HG02588 (cell line): ENCODE measurements around the gene SEMA4F.
A peak's percentile ranks its signal among the peaks of the same experiment; 100 is the strongest.
"Not testable (repeated sequence)": the region's sequence is repeated elsewhere in the genome, so short reads cannot be mapped to it uniquely, and the experiment has no call there.

Source experiments
- ATAC-seq: cut with Tn5 transposase; IDR thresholded peaks from one replicate; pipeline ENCODE4 v1.9.1; 2021; ENCODE audit warnings: mild to moderate bottlenecking, moderate library complexity; ENCODE audit not compliant: unreplicated experiment

SEMA4F gene, protein sequence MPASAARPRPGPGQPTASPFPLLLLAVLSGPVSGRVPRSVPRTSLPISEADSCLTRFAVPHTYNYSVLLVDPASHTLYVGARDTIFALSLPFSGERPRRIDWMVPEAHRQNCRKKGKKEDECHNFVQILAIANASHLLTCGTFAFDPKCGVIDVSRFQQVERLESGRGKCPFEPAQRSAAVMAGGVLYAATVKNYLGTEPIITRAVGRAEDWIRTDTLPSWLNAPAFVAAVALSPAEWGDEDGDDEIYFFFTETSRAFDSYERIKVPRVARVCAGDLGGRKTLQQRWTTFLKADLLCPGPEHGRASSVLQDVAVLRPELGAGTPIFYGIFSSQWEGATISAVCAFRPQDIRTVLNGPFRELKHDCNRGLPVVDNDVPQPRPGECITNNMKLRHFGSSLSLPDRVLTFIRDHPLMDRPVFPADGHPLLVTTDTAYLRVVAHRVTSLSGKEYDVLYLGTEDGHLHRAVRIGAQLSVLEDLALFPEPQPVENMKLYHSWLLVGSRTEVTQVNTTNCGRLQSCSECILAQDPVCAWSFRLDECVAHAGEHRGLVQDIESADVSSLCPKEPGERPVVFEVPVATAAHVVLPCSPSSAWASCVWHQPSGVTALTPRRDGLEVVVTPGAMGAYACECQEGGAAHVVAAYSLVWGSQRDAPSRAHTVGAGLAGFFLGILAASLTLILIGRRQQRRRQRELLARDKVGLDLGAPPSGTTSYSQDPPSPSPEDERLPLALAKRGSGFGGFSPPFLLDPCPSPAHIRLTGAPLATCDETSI

DNA sequence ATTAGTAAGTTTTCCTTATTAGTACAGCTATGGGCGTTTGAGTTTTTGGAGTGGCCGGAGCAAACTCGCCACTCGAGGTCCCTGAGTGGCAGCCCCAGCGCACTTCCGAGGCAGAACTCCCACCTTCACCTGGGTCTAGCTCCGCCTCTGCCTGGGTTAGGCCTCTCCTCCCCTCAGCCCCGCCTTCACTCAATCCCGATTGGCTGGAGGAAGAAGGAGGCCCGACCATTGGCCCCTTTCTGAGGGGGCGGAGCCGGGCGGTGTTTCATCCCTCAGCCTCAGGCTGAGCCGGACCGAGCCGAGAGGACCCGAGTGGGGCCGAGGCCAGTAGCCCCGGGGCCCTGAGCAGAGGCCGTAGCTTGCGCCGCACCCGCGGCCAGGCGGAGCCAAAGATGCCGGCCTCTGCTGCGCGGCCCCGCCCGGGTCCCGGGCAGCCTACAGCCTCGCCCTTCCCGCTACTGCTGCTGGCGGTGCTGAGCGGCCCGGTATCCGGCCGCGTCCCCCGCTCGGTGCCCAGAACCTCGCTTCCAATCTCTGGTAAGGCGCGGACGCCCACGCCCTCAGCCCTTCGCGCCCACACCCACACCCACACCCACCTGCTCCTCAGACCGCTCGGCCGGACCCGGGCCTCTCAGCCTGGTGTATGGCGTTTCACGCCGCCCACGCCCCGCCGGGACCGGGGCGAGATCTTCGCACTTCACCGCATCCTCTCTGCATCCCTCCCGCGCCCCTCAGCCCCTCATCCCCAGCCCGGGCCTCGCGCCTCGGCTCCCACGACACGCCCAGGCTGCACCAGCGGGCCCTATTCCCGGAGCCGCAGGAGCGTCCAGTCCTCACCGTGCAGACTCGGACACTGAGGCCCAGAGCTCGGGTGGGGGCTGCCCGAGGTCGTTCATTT, at the start of gene SEMA4F:
Gene SEMA4F, plus strand, starts transcription at position 263 of the 898 bp plus-strand sequence. Its CDS starts 130 bp downstream, at position 393.
- ATAC-seq = peak; percentile 100

DNA sequence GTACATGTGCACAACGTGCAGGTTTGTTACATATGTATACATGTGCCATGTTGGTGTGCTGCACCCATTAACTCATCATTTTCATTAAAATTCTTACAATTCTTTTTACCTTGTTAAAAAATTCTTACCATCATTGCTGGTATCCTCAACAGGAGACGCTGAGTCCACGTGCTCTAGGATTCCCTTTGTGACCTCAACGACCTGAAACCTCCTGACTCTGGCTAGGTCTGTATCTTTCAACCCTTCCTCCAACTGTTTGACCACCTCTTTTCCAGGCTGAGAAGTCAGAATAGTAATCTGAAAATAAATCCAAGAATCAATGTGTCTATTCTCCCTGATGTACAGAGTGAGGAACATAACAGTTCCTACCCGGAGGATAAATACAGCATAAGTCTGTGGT, 47.1 kb upstream of the SEMA4F start:
- no peak for ATAC-seq

DNA sequence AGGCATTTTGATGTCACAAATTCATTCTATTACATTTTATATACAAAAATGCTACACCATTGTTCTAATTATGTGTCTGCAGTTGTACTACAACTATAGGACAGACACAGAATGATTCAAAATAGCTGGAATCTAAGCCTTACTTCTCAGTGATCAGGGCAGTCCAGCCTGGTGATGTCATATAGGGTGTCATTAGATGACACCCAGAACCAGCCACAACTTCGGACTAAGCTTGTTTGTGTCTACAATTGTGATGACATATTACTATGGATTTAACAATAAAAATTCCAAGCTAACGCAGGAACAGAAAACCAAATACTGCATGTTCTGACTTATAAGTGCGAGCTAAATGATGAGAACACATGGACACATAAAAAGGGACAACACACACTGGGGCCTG, 36.9 kb upstream of the SEMA4F start:
- no peak for ATAC-seq

DNA sequence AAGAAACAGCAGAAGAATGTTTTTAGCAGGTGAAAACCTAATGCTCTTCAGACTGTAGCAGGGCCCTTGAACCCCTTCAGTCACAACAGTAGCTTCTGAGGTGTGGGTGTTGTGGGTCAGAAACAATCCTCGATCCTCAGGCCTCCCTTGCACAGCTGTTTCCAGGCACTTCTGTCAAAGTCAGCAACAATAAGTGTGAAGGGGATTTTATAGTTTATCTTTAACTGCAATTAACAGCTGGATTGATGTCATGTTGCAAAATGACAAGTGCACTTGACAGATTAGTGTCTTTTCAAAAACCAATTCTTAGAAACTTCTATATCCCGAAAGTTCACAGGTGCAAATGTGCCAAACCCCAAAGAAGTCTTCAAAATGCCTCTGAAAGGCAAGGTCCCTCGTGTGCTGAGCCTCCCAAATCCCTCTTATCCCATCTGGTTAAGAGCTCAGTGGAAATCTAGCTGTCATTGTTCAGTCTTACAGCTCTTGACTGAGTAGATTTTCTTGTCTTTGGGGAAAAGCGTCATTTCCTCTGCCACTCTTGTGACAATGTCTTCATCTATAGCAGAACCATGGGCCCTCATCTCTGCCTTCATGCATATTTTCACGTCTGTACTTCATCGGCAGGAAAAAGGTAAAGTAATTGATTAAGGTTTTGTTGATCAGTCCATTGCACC, 35.5 kb upstream of the SEMA4F start:
- ATAC-seq = no peak

DNA sequence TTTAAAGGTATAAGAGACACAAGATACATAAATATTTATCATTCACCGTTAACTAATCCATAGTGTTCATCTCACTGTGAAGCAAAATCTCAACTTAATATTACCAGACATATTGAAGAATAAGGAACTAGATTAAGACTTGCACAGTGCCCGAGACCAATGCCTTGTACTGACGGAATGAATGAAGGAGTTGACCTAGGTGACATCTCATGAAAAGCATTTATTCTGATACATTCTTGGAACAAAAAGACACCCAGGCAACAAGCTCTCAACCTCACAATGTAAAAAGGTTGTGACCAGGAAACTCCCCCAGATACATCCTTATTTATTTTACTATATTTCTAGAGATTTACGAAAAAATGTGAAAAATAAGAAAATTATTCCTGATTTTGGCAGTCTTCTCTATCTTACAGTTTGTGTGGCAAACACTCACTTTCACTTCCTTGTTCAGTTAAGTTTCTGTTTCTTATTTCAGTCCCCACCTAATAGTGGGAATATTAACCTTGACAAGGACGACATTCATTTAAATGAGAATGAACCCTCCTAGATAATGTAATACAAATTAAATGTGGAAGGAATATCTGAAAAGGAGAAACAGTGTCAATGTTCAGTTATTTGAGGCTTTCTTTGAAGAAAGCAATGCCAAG, 34.3 kb upstream of the SEMA4F start:
- ATAC-seq = no peak

DNA sequence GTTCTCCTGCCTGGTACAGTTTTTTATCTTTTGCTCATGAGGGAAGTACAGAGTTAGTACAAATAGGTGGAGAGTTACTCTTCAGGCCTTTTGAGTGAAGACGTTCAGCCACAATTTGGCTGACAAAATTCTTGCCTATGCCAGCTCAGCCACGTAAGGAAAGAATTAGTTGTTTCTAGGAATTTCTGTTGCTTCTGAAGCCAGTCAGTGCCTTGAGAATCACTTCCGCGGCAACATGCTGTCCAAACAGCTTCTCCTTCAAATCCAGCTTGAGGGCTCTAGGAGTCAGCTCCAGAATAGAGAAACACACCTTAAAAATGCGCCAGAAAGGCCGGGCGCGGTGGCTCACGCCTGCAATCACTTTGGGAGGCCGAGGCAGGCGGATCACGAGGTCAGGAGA, 33.4 kb upstream of the SEMA4F start:
- no peak for ATAC-seq

DNA sequence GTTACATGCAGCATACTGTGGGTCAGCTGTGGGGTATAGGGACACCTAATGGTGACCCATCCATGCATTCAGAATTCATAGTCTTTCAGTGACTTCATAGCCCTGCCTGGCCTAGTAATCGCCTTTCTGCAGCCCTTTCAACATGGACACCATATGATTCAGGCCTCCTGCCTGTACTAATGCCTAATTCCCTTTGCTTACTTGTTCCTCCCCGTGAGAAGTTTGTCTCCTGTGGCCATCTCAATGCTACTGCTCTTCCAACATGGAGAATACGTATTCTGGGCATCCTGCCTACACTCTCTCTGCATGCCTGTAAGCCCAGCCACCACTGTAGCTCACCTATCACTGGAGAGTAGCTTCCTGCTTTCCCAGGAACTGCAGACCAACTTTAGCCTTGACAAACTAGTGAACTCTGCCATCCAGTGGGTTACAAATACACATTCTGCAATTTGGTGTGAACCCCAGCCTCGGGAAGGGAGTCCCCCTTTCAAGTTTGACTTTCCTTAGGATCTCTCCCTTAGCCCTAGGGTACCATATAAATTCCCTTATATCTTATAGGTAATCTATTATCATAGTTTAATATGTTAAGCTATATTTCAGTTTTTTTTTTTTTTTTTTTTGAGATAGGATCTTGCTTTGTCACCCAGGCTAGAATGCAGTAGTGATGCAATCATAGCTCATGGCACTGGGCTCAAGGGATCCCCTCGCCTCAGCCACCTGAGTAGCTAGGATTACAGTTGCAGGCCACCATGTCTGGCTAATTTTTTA, 28.2 kb upstream of the SEMA4F start:
- ATAC-seq = no peak

DNA sequence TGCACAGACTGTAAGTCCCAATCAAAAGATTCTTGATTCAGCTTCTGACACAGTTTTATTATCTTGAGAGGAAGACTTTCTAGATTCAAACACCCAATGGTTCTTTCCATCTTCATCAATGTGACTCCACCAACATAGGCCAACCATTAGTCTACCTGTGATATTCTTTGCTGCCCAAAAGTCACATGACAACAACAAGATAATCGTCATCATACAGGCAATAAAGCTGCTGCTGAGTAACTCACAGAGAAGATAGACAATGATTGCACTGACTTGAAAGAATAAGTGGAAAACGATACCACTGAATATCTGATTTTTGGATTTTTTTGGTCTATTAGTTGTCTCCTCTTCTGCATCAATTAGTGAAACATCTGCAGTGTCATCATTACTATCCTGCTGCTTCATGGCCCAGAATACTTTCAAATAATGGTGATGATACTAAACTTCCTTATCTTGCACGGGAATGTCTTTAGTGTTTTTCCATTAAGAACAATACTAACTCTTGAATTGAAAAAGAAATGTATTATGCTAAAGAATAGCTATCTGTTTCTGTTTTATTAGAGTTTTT, 25.4 kb upstream of the SEMA4F start:
- ATAC-seq = no peak

DNA sequence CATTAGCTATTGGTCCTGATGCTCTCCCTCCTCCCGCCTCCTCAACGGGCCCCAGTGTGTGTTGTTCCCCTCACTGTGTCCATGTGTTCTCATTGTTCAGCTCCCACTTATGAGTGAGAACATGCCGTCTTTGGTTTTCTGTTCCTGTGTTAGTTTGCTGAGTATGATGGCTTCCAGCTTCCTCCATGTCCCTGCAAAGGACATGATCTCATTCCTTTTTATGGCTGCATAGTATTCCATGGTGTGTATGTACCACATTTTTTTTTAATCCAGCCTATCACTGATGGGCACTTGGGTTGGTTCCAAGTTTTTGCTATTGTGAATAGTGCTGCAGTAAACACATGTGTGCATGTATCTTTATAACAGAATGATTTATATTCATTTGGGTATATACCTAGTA, 23.6 kb upstream of the SEMA4F start:
- not testable (repeated sequence) for ATAC-seq

DNA sequence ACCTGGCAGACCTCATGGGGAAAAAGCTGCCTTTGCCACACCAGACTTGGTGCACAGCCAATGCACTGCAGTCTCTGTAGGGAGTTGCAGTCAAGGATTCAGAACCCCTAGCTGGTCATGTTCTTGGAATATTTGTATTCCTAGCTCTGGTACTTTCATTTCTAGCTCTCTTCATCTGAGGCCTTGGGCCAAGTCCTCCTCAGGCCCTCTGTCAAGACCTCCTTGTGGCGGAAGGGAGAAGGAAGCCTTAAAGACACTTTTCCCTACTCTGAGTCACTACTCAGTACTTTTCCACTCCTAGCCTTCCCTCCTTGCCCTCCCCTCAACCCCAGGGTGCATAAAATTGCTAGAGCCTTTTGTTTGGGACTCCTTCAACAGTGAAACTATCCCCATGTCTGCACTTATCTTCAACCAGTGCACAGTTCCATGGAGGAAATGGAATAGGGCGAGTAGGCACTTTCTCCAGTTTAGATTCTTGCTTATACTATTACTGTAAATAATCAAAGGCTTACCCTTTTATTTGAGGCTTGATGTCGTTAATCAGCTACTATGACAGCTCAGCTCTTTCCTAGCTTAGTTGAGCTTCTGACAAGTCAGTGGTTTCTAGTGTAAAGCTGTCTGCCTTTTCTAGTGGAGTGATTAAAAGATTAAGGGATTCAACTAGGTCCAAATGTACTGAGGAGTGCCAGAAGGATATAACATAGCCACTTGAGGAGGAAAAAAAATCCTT, 21.7 kb upstream of the SEMA4F start:
- ATAC-seq = no peak

DNA sequence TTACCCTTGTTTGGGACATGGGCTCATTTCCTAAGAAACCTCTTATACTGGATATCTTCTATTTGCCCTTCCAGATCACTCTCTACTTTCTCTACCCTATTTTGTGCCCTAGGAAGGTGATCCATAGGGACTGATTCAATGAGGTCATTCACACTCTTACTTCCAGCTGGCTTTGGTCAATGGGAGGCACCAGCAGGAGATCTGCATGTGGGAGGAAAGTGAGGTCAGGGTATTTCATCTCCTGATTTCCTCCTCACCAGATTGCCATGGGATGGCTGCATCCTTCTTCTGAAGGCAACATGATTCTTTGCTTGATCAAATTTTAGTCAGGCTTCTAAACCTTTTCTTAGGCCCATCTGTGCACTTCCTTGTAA, 21.1 kb upstream of the SEMA4F start:
- no peak for ATAC-seq

DNA sequence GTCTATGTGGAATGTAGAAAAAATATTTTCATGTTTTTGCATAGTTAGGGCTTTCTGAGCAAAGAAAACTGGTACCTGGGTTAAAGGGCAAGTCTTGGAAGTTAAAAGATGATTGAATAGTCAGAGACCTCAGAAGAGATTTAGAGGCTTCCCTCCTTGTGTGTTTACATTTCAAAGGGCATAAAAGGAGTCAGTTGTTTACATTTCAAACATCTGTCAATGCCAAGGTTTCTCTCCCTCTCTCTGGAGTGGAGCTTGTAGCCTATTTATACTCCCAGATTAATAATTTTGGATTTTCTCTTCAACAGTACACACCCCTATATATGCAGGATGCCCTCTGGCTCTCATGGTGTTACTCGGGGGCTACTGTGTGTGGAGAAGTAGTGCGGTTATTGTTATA, 14.5 kb upstream of the SEMA4F start:
- no peak for ATAC-seq

DNA sequence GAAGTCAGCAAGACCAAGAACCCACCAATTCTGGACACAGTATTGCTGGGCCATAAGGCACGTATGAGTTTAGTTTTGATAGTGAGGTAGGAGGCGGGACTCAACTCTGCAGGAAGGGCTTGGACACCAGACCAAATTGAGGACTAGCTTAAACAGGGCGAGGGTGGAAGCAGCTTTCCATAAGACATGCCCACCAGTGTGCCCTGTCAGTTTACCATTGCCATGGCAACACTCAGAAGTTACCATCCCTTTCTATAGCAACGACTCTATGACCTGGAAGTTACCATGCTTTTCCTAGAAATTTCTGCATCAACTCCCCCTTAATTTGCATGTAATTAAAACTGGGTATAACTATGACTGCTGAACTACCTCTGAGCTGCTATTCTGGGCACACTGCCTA, 8.7 kb upstream of the SEMA4F start:
- ATAC-seq = no peak

DNA sequence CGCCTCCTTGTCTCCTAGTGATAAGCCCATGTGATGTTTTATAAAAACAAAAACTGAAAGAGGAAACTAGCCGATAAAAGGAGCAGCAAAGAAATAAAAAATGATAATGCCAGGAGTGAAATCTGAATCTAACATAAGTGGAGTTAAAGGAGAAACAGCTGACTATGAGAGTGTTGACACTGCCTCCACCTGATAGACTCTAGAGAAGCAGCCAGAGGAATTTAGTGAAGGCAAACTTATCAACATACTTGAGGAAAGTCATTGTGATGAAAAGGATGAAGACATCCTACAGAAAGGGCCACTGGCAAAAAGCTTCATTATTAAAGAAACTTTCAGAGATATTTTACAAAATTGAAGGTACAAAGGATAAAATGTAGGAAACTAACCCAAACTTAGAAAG, 7.8 kb upstream of the SEMA4F start:
- no peak for ATAC-seq

DNA sequence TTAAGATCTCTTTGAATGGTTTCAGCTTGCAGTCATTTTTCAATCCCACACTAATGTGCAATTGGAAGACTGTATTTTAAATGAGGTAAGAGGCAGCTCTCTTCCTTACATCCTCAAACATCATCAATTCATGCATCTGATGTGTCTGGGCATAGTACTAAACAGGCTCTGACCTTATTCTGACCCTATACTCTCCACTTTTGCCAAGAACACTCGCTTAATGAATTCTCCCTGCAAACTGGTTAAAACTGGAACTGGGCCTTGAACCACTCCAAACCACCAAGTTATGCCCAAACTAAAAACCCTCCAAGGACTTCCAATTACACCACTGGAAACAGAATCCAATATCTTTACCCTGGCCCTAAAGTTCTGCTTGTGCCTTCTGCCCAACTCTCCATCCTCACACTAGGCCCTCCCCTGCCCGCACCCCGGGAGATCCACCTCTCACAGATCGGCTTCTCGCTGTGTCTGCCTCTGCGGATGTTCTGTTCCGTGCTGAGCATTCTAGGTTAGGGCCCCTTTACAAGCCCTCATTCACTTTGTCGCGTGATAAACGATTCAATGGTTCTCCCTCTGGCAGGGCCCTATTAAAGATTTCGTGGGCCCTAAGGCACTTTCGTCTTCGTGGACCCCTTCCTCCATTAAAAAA, 7.1 kb upstream of the SEMA4F start:
- ATAC-seq = no peak

DNA sequence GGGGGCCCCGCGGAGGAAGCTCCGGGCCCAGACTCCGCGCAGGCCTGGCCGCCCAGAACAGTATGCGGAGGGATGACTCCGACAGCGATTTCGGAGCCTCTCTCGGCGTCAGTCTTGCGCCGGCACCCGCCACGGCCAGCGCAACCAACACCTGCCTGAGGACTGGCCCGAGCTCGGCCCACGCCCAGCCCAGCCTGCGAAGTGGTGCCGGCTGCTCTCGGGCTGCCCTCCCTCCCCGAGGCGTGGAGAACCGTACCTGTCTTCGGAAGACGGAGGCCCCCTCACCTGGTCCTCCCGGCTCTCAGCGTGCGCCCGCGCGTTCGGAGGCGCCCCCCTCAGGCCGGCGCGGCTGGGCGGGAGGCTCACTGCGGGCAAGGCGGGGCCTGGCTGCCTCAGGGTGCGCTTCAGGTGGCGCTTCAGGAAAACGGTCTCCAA, 6.0 kb upstream of the SEMA4F start, which contains the start of gene M1AP:
Gene M1AP, minus strand, starts transcription at position 322 of the 435 bp plus-strand sequence. CDS start 8,055 bp downstream, outside the sequence.
- ATAC-seq = no peak

DNA sequence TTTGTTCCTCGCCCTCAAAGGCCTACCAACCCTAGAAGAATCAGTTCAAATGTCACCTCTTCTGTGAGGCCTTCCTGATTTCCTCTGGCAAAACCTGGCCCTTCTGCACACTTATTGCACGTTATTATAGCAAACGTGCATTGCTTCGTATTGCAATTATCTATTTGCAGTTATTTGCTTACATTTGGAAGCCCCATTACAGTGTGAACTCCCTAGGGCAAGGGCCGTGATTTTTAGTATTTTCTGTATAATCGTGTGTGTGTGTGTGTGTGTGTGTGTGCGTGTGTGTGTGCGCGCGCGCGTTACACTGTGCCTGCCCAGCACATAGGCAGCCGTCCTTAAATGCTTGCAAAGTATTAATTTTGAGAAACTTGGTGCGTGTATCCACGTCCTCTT, 460 bp upstream of the SEMA4F start:
- ATAC-seq = peak; percentile 8

DNA sequence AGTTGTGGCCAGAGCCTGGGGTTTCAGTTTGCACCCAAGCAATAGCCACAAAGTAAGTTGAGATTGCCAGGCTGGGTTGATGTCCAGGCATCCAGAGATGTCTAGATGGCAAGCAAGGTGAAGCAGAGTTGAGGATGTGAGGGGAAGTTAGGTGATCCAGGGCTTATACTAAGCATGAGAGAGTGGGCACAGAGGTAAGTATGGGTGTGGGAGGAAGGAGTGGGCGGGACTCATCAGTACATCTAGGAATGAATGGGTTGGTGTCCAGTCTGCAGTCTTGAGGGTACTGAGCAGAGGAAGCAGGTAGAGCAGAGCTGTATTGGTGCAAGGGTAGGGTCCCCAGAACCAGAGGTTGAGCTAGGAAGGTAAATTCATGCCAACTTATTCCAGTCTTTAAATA, 1.5 kb downstream of the SEMA4F start:
- ATAC-seq = no peak
